WERI-Rb-1 (cell line): ENCODE data around the gene PBX3.
A peak's percentile ranks its signal among the peaks of the same experiment; 100 is the strongest.

Experiments
- DNase-seq: peaks from one replicate; pipeline ENCODE4 v3.0.0-alpha.2; 2020
- H3K27ac ChIP-seq: fragments of 250-450 bp; sonication (Bioruptor Pico); 2 replicates; pipeline ENCODE4 v1.5.1; 2020; ENCODE audit warnings: mild to moderate bottlenecking, moderate library complexity
- H3K27me3 ChIP-seq: fragments of 250-450 bp; sonication (Bioruptor Pico); 2 replicates; pipeline ENCODE4 v1.5.1; 2021; ENCODE audit warnings: mild to moderate bottlenecking, low read depth, moderate library complexity; ENCODE audit not compliant: insufficient read depth, severe bottlenecking
- H3K36me3 ChIP-seq: fragments of 250-450 bp; sonication (Bioruptor Pico); 2 replicates; pipeline ENCODE4 v1.5.1; 2020; ENCODE audit warnings: mild to moderate bottlenecking, moderate library complexity
- H3K4me3 ChIP-seq: 2 replicates; pipeline ENCODE4 v1.5.1; 2011; ENCODE audit warnings: low read depth, mild to moderate bottlenecking, control low read depth, low read length
- H3K9me3 ChIP-seq: fragments of 250-450 bp; sonication (Bioruptor Pico); 2 replicates; pipeline ENCODE4 v1.5.1; 2021; ENCODE audit warnings: mild to moderate bottlenecking, moderate library complexity; ENCODE audit not compliant: severe bottlenecking
- CTCF ChIP-seq: IDR thresholded peaks from 2 replicates; pipeline ENCODE4 v1.5.1; 2011; ENCODE audit warnings: low read depth, mild to moderate bottlenecking, control low read depth, inconsistent platforms, low read length

The PBX3 gene

GRCh38 chr9:125965477-125965876 lies 218.3 kb downstream of the PBX3 start:
- Histone ChIP-seq H3K4me3 (no peak overlapping the region), H3K9me3 (no peaks in the 10 kb centered on the region), H3K36me3 (peaks cover 52% of the 10 kb centered on the region), H3K27ac (peak overlapping the region; percentile 67), H3K27me3 (no peaks in the 10 kb centered on the region)
- no peak for TF ChIP-seq CTCF
- DNase-seq: peak; percentile 65

- Histone ChIP-seq H3K27me3 (no peaks in the 10 kb centered on the region), H3K9me3 (no peaks in the 10 kb centered on the region), H3K36me3 (peaks cover 46% of the 10 kb centered on the region), H3K4me3 (no peak overlapping the region), H3K27ac (peak overlapping the region; percentile 67)
- no peak for DNase-seq
- no peak for TF ChIP-seq CTCF
Measured at GRCh38 chr9:125966466-125966865, 219.3 kb downstream of the PBX3 start.

- no peak for DNase-seq
- Histone ChIP-seq H3K27ac (no peak overlapping the region), H3K9me3 (no peaks in the 10 kb centered on the region), H3K36me3 (peaks cover 41% of the 10 kb centered on the region), H3K27me3 (no peaks in the 10 kb centered on the region), H3K4me3 (no peak overlapping the region)
- TF ChIP-seq CTCF: no peak
Measured at GRCh38 chr9:125966959-125967711, 220.0 kb downstream of the PBX3 start.

GRCh38 chr9:125968714-125969374 lies 221.7 kb downstream of the PBX3 start:
- Histone ChIP-seq H3K27me3 (no peaks in the 10 kb centered on the region), H3K27ac (no peak overlapping the region), H3K36me3 (peaks cover 25% of the 10 kb centered on the region), H3K4me3 (no peak overlapping the region), H3K9me3 (no peaks in the 10 kb centered on the region)
- no peak for DNase-seq
- no peak for TF ChIP-seq CTCF

GRCh38 chr9:125969462-125969861 lies 222.3 kb downstream of the PBX3 start:
- no peak for DNase-seq
- H3K27me3 ChIP-seq: no peaks in the 10 kb centered on the region
- no peak overlapping the region for H3K27ac ChIP-seq
- no peak for TF ChIP-seq CTCF
- H3K9me3 ChIP-seq: peaks cover under 1% of the 10 kb centered on the region
- H3K36me3 ChIP-seq: peaks cover 21% of the 10 kb centered on the region
- H3K4me3 ChIP-seq: no peak overlapping the region
